Neural cell (in vitro differentiated cells): ENCODE data around the gene WNT3A.

Experiments used
- EP300 ChIP-seq: fragments of 450-650 bp; conservative IDR thresholded peaks from 2 replicates; pipeline ENCODE4 v1.6.1; 2014; ENCODE audit warnings: antibody characterized with exemption, mild to moderate bottlenecking, moderate library complexity; ENCODE audit not compliant: poor library complexity, severe bottlenecking
- POLR2AphosphoS5 ChIP-seq: IDR thresholded peaks from 2 replicates; pipeline ENCODE4 v1.6.1; 2012
- TF ChIP-seq, protein P1 (sequence below): fragments of 450-650 bp; IDR thresholded peaks from 2 replicates; pipeline ENCODE4 v1.5.1; 2014; ENCODE audit warnings: antibody characterized with exemption, mild to moderate bottlenecking, moderate library complexity; ENCODE audit not compliant: poor library complexity, severe bottlenecking

DNA sequence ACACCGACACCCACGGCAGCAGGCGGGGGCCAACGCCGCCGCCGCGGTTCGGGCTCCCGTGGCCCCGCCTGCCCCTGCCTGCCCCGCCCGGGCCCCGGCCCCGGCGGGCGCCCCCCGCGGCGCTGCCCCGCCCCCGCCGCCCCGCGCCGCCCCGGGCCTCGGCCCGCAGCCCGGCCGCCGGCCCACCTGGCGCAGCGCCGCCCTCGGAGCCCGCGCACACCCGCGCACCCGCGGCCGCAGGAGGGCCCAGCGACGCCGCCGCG lies at the start of gene WNT3A:
- TF ChIP-seq, protein P1, sequence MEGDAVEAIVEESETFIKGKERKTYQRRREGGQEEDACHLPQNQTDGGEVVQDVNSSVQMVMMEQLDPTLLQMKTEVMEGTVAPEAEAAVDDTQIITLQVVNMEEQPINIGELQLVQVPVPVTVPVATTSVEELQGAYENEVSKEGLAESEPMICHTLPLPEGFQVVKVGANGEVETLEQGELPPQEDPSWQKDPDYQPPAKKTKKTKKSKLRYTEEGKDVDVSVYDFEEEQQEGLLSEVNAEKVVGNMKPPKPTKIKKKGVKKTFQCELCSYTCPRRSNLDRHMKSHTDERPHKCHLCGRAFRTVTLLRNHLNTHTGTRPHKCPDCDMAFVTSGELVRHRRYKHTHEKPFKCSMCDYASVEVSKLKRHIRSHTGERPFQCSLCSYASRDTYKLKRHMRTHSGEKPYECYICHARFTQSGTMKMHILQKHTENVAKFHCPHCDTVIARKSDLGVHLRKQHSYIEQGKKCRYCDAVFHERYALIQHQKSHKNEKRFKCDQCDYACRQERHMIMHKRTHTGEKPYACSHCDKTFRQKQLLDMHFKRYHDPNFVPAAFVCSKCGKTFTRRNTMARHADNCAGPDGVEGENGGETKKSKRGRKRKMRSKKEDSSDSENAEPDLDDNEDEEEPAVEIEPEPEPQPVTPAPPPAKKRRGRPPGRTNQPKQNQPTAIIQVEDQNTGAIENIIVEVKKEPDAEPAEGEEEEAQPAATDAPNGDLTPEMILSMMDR = no peak
- no peak for TF ChIP-seq POLR2AphosphoS5
- TF ChIP-seq EP300 = no peak
